ENCODE data around the gene CASP8. TPM values are rescaled to one million over a fixed set of nuclear protein-coding genes. Genes with fewer than 3 reads are reported as not detected.

The CASP8 gene
- total and polyA plus RNA-seq, 4 donors, result 4.5 to 15.1 (median 8.7) TPM

DNA sequence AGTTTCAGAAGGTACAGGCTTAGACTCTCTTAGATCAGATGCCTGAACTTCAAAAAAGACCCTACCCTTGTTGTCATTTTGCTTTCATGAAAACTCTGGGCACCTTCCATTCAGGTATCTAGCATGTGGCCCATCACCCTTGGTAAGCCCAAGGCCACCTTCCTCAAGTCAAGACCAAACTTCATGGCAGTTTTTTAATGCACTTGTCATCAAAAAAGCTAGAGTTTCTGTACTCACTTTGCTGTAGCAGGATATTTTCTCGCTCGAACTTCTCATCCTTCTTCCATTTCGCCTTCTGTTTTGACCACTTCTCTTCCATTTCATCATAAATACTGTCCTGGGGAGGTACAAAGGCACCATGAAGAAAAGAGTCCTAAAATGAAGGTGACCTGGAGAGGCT lies 48.6 kb downstream of the CASP8 start:
- no peak overlapping the region for H3K27ac ChIP-seq (ENCODE audit: low read depth in 1 of 2, low read length in 2 of 2)
- no peaks in the 10 kb centered on the region for H3K9me3 ChIP-seq (ENCODE audit: control insufficient read depth in 4 of 4, low read length in 3 of 4)
- no peaks in the 10 kb centered on the region for H3K27me3 ChIP-seq (ENCODE audit: control insufficient read depth in 4 of 4, insufficient read depth in 4 of 4, low read length in 3 of 4)
- 98% methylated on average over 3 of the region's 3 CpGs for WGBS
- TF ChIP-seq, protein P1, sequence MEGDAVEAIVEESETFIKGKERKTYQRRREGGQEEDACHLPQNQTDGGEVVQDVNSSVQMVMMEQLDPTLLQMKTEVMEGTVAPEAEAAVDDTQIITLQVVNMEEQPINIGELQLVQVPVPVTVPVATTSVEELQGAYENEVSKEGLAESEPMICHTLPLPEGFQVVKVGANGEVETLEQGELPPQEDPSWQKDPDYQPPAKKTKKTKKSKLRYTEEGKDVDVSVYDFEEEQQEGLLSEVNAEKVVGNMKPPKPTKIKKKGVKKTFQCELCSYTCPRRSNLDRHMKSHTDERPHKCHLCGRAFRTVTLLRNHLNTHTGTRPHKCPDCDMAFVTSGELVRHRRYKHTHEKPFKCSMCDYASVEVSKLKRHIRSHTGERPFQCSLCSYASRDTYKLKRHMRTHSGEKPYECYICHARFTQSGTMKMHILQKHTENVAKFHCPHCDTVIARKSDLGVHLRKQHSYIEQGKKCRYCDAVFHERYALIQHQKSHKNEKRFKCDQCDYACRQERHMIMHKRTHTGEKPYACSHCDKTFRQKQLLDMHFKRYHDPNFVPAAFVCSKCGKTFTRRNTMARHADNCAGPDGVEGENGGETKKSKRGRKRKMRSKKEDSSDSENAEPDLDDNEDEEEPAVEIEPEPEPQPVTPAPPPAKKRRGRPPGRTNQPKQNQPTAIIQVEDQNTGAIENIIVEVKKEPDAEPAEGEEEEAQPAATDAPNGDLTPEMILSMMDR (IDR thresholded peaks at IDR 0.05; ENCODE audit: low read depth, low read length, missing input control), result no peak
- H3K9ac ChIP-seq (ENCODE audit: low read depth in 1 of 2, low read length in 2 of 2), result no peak overlapping the region
- H3K4me3 ChIP-seq (ENCODE audit: low read depth in 1 of 3, low read length in 3 of 3), result no peak overlapping the region
- H3K36me3 ChIP-seq (ENCODE audit: control insufficient read depth in 4 of 4, insufficient read depth in 3 of 4, low read depth in 1 of 4, low read length in 3 of 4), result peaks cover 0 to 3% (median under 1%) of the 10 kb centered on the region in 4 donors
- H3K4me1 ChIP-seq (ENCODE audit: control insufficient read depth in 4 of 4, insufficient read depth in 4 of 4, low read length in 3 of 4), result no peaks in the 10 kb centered on the region
- DNase-seq (ENCODE audit: low spot score), result no peak

DNA sequence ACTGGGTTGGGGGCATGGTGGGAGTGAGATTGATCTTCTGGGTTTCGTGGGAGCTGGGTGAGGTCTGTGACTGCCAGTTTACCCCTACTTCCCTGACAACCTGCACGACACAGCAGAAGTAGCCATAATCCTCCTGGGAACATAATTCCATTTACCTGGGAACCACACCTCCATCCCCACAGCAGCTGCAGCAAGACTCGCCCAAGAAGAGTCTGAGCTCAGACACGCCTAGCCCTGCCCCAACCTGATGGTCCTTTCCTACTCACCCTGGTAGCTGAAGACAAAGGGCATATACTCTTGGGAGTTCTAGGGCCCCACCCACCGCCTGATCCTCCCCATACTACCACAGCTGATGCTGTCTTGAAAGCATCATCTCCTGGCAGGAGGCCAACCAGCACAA lies 53.0 kb downstream of the CASP8 start:
- TF ChIP-seq HNF4A (conservative IDR thresholded peaks at IDR 0.05), result no peak
- TF ChIP-seq YY1 (IDR thresholded peaks at IDR 0.05), result no peak
- DNase-seq (ENCODE audit: low spot score), result no peak
- no peak overlapping the region for H3K27ac ChIP-seq (ENCODE audit: low read depth in 1 of 2, low read length in 2 of 2)
- no peak overlapping the region for H3K9ac ChIP-seq (ENCODE audit: low read depth in 1 of 2, low read length in 2 of 2)
- no peak overlapping the region for H3K4me3 ChIP-seq (ENCODE audit: low read depth in 1 of 3, low read length in 3 of 3)
- no peaks in the 10 kb centered on the region for H3K9me3 ChIP-seq (ENCODE audit: control insufficient read depth in 4 of 4, low read length in 3 of 4)
- H3K4me1 ChIP-seq (ENCODE audit: control insufficient read depth in 4 of 4, insufficient read depth in 4 of 4, low read length in 3 of 4), result no peaks in the 10 kb centered on the region
- H3K27me3 ChIP-seq (ENCODE audit: control insufficient read depth in 4 of 4, insufficient read depth in 4 of 4, low read length in 3 of 4), result no peaks in the 10 kb centered on the region
- H3K36me3 ChIP-seq (ENCODE audit: control insufficient read depth in 4 of 4, insufficient read depth in 3 of 4, low read depth in 1 of 4, low read length in 3 of 4), result no peaks in the 10 kb centered on the region
- WGBS, result 97% methylated on average over 5 of the region's 5 CpGs

DNA sequence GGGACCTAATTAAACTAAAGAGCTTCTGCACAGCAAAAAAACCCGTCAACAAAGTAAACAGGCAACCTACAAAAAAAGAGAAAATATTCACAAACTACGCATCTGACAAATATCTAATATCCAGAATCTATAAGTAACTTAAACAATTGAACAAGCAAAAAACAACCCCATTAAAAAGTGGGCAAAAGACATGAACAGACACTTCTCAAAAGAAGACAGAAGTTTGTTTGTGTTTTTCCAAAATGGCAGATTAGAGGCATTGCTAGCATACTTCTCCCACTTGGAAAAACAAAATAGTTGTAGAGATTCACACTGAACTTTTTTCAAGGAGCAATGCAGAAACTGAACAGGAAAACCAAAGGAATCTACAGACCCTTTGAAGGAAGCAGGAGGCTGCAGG lies 59.2 kb downstream of the CASP8 start:
- 48% methylated on average over 2 of the region's 2 CpGs for WGBS

More for the DNA sequence above, 59.2 kb downstream of the CASP8 start:
- Histone ChIP-seq H3K4me1 (ENCODE audit: control insufficient read depth in 4 of 4, insufficient read depth in 4 of 4, low read length in 3 of 4) (no peaks in the 10 kb centered on the region), H3K4me3 (ENCODE audit: low read depth in 1 of 3, low read length in 3 of 3) (no peak overlapping the region), H3K9me3 (ENCODE audit: control insufficient read depth in 4 of 4, low read length in 3 of 4) (peaks cover 0 to 6% (median 1%) of the 10 kb centered on the region in 4 donors), H3K36me3 (ENCODE audit: control insufficient read depth in 4 of 4, insufficient read depth in 3 of 4, low read depth in 1 of 4, low read length in 3 of 4) (no peaks in the 10 kb centered on the region), H3K9ac (ENCODE audit: low read depth in 1 of 2, low read length in 2 of 2) (no peak overlapping the region), H3K27me3 (ENCODE audit: control insufficient read depth in 4 of 4, insufficient read depth in 4 of 4, low read length in 3 of 4) (no peaks in the 10 kb centered on the region), H3K27ac (ENCODE audit: low read depth in 1 of 2, low read length in 2 of 2) (no peak overlapping the region)
- TF ChIP-seq GABPA (IDR thresholded peaks at IDR 0.05 in 1 of 2, conservative IDR thresholded peaks at IDR 0.05 in 1 of 2), result no peak
- TF ChIP-seq, protein P2, sequence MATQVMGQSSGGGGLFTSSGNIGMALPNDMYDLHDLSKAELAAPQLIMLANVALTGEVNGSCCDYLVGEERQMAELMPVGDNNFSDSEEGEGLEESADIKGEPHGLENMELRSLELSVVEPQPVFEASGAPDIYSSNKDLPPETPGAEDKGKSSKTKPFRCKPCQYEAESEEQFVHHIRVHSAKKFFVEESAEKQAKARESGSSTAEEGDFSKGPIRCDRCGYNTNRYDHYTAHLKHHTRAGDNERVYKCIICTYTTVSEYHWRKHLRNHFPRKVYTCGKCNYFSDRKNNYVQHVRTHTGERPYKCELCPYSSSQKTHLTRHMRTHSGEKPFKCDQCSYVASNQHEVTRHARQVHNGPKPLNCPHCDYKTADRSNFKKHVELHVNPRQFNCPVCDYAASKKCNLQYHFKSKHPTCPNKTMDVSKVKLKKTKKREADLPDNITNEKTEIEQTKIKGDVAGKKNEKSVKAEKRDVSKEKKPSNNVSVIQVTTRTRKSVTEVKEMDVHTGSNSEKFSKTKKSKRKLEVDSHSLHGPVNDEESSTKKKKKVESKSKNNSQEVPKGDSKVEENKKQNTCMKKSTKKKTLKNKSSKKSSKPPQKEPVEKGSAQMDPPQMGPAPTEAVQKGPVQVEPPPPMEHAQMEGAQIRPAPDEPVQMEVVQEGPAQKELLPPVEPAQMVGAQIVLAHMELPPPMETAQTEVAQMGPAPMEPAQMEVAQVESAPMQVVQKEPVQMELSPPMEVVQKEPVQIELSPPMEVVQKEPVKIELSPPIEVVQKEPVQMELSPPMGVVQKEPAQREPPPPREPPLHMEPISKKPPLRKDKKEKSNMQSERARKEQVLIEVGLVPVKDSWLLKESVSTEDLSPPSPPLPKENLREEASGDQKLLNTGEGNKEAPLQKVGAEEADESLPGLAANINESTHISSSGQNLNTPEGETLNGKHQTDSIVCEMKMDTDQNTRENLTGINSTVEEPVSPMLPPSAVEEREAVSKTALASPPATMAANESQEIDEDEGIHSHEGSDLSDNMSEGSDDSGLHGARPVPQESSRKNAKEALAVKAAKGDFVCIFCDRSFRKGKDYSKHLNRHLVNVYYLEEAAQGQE (IDR thresholded peaks at IDR 0.05), result no peak
- no peak for TF ChIP-seq RXRA (IDR thresholded peaks at IDR 0.05)
- no peak for TF ChIP-seq JUND (IDR thresholded peaks at IDR 0.05)
- TF ChIP-seq FOXA2 (IDR thresholded peaks at IDR 0.05), result no peak
- no peak for TF ChIP-seq SP1 (IDR thresholded peaks at IDR 0.05)
- DNase-seq (ENCODE audit: low spot score), result no peak
